GM06990 (cell line): Measurements from ENCODE around the gene SUPT20H.

ENCODE experiments used
- DNase-seq: peaks from one replicate; pipeline ENCODE4 v3.0.0-alpha.2; 2011; ENCODE audit not compliant: insufficient read length; ENCODE audit errors: extremely low read depth
- H3K27me3 ChIP-seq: replicated peaks from 2 replicates; pipeline ENCODE4 v1.6.0; 2011; ENCODE audit warnings: low read length; ENCODE audit not compliant: control insufficient read depth, insufficient read depth
- H3K36me3 ChIP-seq: 2 replicates; pipeline ENCODE4 v1.5.1; 2011; ENCODE audit warnings: low read length; ENCODE audit not compliant: control insufficient read depth, insufficient read depth
- H3K4me3 ChIP-seq: replicated peaks from 2 replicates; pipeline ENCODE4 v1.5.1; 2011; ENCODE audit warnings: low read depth, mild to moderate bottlenecking, control low read depth, low read length
- CTCF ChIP-seq: IDR thresholded peaks from 2 replicates; pipeline ENCODE4 v1.5.1; 2011; ENCODE audit warnings: low read length, control low read depth, mild to moderate bottlenecking, inconsistent platforms; ENCODE audit not compliant: insufficient read depth, poor library complexity, severe bottlenecking

SUPT20H gene

GRCh38 chr13:37037241-37037640, 22.2 kb downstream of the SUPT20H start:
- H3K27me3 ChIP-seq = no peaks in the 10 kb centered on the region
- no peak for DNase-seq
- H3K36me3 ChIP-seq = peaks cover 10% of the 10 kb centered on the region
- TF ChIP-seq CTCF = no peak
- no peak overlapping the region for H3K4me3 ChIP-seq

GRCh38 chr13:37029617-37030016, 29.9 kb downstream of the SUPT20H start:
- Histone ChIP-seq H3K36me3 (peaks cover 12% of the 10 kb centered on the region), H3K4me3 (no peak overlapping the region), H3K27me3 (no peaks in the 10 kb centered on the region)
- no peak for DNase-seq
- no peak for TF ChIP-seq CTCF

- Histone ChIP-seq H3K36me3 (peaks cover 9% of the 10 kb centered on the region), H3K4me3 (no peak overlapping the region), H3K27me3 (no peaks in the 10 kb centered on the region)
- no peak for DNase-seq
- no peak for TF ChIP-seq CTCF
Measured at GRCh38 chr13:37027639-37028038, 31.8 kb downstream of the SUPT20H start.

GRCh38 chr13:37026771-37027170, 32.7 kb downstream of the SUPT20H start:
- TF ChIP-seq CTCF = no peak
- DNase-seq = no peak
- no peak overlapping the region for H3K4me3 ChIP-seq
- no peaks in the 10 kb centered on the region for H3K27me3 ChIP-seq
- peaks cover 7% of the 10 kb centered on the region for H3K36me3 ChIP-seq

- Histone ChIP-seq H3K27me3 (no peaks in the 10 kb centered on the region), H3K4me3 (no peak overlapping the region), H3K36me3 (peaks cover 4% of the 10 kb centered on the region)
- no peak for DNase-seq
- TF ChIP-seq CTCF = no peak
Measured at GRCh38 chr13:37023871-37024270, 35.6 kb downstream of the SUPT20H start.

- Histone ChIP-seq H3K36me3 (peaks cover 3% of the 10 kb centered on the region), H3K4me3 (no peak overlapping the region), H3K27me3 (no peaks in the 10 kb centered on the region)
- no peak for TF ChIP-seq CTCF
- DNase-seq = no peak
Measured at GRCh38 chr13:37014609-37015008, 44.9 kb downstream of the SUPT20H start.
